GM15510 (cell line): ENCODE data around the gene HS6ST3.

Experiments
- POLR2A ChIP-seq: IDR thresholded peaks from 3 replicates; pipeline ENCODE4 v1.6.1; 2011; ENCODE audit warnings: borderline replicate concordance; ENCODE audit not compliant: insufficient read length; ENCODE audit errors: extremely low read depth

The HS6ST3 gene

GRCh38 chr13:96500953-96501352, 411.0 kb downstream of the HS6ST3 start:
- TF ChIP-seq POLR2A: no peak

DNA sequence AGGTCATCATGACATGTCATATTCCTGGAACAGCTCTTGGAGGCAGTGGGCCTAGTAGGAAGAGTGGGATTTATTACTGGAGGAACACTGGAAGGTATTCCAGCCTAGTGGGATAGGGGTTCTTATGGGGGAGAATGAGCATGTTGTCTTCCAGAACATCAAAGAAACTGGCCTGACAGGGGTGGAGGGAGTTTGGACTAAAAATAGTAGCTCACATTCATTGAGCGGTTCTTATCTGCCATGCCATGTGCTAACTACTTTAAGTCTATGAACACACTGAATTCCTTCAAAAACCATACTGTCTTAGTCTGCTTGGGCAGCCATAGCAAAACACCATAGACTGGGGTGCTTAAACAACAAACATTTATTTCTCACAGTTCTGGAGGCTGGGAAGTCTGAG, 413.6 kb downstream of the HS6ST3 start:
- no peak for TF ChIP-seq POLR2A

DNA sequence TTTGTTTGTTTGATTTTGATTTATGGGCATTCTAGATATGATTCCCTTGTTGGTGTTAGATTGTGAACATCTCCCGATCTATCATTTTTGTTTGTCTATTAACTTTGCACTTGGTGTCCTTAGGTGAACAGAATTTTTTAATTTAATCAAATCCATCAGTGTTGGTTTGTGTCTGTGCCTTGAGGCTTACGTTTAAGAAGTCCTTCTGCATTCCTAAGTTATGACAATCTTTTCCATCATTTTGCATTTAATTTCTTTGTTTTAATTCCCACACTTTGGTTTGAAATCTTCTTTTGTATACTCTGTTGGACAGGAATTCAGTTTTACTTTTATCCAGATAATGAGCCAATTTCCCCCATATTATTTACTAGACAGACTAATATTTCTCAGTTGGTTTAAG, 421.7 kb downstream of the HS6ST3 start:
- TF ChIP-seq POLR2A: no peak

DNA sequence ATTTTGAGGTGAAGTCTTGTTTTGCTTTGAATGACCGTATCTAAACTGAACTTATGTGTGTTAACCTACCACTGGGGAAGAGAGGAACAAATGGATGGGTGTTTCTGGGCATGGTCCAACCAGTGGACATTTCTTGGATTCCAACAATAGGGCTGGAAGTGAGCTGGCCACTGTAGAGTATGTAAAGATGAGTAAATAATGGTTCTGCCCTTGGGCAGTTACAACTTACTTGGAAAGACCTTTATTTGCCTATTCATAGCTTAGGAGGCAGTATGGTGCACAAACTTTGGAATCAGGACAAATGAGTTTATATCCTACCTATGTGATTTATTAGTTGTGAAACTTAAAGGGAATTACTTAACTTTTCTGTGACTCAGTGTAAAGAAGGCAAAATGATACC, 429.5 kb downstream of the HS6ST3 start:
- TF ChIP-seq POLR2A: no peak

DNA sequence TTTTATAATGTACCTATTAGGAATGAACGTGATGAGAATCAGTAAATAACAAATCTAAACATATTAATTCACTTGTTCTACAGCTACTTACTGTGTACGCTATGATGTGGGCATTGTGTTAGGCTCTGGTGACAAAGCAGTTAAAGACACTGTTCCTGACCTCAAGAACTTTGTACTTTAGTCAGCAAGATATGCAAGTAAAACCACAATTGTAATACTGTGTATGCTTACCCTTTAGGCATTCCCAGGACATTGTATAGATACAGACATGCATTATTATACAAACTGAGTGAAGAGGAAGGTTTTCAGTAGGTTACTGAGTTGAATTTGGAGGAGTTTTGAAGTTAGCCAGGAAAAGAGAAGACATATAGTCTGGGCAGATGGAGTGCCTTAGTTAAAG, 435.8 kb downstream of the HS6ST3 start:
- no peak for TF ChIP-seq POLR2A

DNA sequence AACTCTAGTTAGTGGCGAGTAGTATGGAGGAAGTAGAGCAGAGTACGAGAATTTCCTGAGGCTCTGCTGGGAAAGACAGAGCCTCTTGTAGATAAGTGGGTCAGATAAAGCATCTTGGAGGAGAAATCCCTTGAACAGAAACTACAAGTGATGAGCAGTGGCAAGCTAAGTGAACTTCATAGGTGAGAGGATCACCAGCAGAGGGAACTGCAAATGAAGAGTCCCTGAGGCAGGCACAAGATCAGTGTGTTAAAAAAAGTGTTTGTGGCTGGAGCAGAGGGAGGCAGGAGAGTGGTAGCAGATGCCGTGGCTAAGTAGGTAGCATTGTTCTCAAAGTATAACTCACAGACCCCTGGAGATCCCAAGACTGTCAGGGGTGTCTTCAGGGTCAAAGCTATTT, 437.6 kb downstream of the HS6ST3 start:
- no peak for TF ChIP-seq POLR2A

DNA sequence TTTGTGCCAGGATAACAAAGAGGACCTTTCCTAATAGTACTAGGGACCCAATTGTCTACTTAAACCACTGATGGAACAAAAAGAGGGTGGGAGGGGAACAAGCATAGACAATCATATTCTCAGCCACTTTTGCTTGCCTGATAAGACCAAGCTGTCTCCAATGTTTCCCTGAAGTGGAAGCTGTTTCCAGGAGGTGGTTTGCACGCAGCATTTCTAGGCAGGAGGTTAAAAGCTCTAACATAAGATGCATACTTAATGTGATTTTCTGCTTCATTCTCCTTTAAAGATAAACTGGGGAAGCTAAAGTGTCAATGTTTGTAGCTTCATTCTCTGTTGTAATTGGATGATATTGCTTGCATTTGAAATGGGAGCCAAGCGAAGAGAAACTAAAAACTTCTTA, 442.9 kb downstream of the HS6ST3 start:
- TF ChIP-seq POLR2A: no peak

GRCh38 chr13:96533408-96533807, 443.5 kb downstream of the HS6ST3 start:
- TF ChIP-seq POLR2A: no peak

- no peak for TF ChIP-seq POLR2A
Measured at GRCh38 chr13:96539791-96540190, 449.9 kb downstream of the HS6ST3 start.

DNA sequence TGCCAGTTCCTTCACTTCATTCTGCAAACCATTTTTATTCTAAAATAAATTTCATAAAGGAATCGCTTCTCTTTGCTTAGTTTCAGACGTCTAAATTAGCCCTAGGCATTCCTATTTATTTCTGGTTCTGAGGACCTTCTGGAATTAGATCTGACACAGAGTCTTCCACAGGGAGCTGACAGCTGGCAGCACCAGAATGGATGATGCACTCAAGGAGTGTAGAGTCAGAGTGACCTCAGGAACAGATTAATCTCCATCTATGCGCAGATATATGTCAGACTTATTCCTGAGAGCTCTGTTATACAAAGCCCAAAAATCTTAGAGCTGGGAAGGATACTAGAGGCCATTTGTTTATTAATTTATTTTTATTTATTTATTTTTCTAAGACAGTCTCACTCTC, 450.8 kb downstream of the HS6ST3 start:
- no peak for TF ChIP-seq POLR2A

DNA sequence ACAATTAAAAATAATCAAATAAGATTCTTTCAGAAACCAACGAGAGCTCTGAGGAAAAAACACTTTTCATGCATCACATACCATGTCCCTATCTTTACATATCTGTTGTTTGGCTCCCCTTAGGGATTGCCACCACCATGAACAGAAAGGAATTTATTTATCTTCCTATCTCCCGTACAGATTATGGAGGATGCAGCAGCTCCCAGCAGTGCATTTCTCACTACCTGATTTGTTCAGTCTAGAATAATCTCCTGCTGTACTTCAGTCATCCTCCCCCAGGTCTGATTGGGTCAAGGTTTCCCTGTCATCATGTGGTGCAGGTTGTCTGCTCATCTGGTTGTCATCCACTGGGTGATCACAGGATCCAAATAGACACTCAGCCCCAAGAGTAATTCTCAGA, 453.1 kb downstream of the HS6ST3 start:
- no peak for TF ChIP-seq POLR2A

- TF ChIP-seq POLR2A: no peak
Measured at GRCh38 chr13:96544957-96545356, 455.1 kb downstream of the HS6ST3 start.

DNA sequence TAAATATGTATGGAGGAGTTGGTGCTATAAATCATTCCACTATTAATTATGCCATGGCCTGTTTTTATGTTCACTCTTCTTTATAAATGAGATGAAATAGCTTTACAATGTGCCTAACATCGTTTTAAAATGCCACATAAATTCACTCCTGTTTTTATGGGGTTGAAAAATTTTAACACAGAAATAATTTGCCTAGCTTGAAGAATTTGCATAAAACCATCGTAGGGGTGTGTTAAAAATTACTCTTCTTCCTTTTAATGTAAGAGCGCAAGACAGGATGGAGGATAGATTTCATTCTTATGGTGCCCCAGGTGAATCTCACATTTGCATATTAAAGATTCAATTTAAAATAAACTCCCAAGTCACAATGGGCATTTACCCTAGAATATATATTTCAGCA, 456.6 kb downstream of the HS6ST3 start:
- no peak for TF ChIP-seq POLR2A

DNA sequence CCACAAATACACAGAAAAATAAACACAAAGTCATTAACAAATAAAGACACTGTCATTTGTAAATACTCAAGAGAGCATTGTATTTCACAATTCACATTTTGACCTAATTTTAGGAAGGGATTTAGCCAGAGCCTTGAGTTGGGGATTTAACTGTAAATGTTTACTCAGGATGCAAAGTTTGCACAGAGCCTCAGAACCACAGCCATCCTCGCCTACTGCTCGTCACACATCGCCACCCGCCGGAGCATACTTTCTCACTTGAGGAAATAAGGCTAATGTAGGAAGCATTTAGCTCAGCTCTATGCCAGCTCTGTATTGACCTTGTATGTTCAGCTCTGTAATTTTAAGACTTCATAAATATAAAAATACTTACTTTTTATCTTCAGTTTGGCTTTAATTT, 461.6 kb downstream of the HS6ST3 start:
- no peak for TF ChIP-seq POLR2A

GRCh38 chr13:96552559-96552958, 462.7 kb downstream of the HS6ST3 start:
- no peak for TF ChIP-seq POLR2A

GRCh38 chr13:96553796-96554195, 463.9 kb downstream of the HS6ST3 start:
- no peak for TF ChIP-seq POLR2A

DNA sequence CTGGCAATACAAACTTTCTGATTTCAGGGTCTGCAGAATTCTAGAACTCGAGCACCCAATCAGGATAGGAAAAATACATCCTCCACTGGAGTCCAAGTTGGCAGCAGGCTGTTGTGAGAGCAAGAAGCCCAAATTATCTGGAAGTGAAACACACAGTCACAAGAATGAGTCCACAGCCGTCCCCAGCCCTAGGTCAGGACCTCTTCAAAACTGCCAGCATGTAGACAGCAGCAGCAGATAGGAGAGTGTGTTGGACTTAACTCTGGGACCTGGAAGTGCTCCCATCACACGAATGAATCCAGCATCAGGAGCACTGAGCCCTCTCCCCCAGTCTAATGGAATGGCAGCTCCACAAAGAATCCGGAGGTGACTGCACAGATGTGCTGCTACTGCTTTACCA, 483.7 kb downstream of the HS6ST3 start:
- TF ChIP-seq POLR2A: no peak
